ENCODE data around the gene LANCL2. TPM values are rescaled to one million over a fixed set of nuclear protein-coding genes. Genes with fewer than 3 reads are reported as not detected.

The LANCL2 gene
- total and polyA plus RNA-seq, 2 experiments from 2014 or later, result 7.3 to 10.7 TPM

GRCh38 chr7:55344840-55345239 lies 20.3 kb upstream of the LANCL2 start:
- Mint-ChIP-seq H3K36me3 (ENCODE audit: low read depth) (no peaks in the 10 kb centered on the region), H3K27ac (no peak overlapping the region), H3K9me3 (no peaks in the 10 kb centered on the region), H3K4me1 (peaks cover 12% of the 10 kb centered on the region), H3K4me3 (no peak overlapping the region), H3K27me3 (ENCODE audit: insufficient read depth, low read depth, poor library complexity) (peaks cover 8% of the 10 kb centered on the region)
- Histone ChIP-seq H3K27me3 (ENCODE audit: insufficient read depth) (no peaks in the 10 kb centered on the region), H3K4me1 (ENCODE audit: insufficient read depth) (no peaks in the 10 kb centered on the region), H3F3A (replicated peaks; ENCODE audit: low read depth) (no peaks in the 10 kb centered on the region), H3K9me2 (ENCODE audit: insufficient read depth) (no peaks in the 10 kb centered on the region), H3K79me2 (replicated peaks; ENCODE audit: insufficient read depth) (no peaks in the 10 kb centered on the region), H3K27ac (ENCODE audit: low read depth) (no peak overlapping the region), H3K4me2 (no peak overlapping the region), H4K20me1 (replicated peaks; ENCODE audit: insufficient read depth) (no peaks in the 10 kb centered on the region), H3K36me3 (ENCODE audit: insufficient read depth) (no peaks in the 10 kb centered on the region), H2AFZ (peak overlapping the region; percentile 84; the same call in 1 of the 2 replicates), H3K4me3 (no peak overlapping the region)
- ATAC-seq, result peak; percentile 81
- TF ChIP-seq ETS1 (IDR thresholded peaks at IDR 0.05), result no peak
- TF ChIP-seq EZH2 (IDR thresholded peaks at IDR 0.05; ENCODE audit: low read depth, unreplicated experiment), result no peak
- no peak for TF ChIP-seq CTCF (conservative IDR thresholded peaks at IDR 0.05; ENCODE audit: low read depth in 2 of 2)
- no peak for TF ChIP-seq POLR2AphosphoS5 (IDR thresholded peaks at IDR 0.05; ENCODE audit: low read depth)
- TF ChIP-seq EZH2phosphoT487 (IDR thresholded peaks at IDR 0.05; ENCODE audit: unreplicated experiment), result no peak
- TF ChIP-seq REST (IDR thresholded peaks at IDR 0.05; ENCODE audit: unreplicated experiment), result no peak
- no peak for TF ChIP-seq JUNB (IDR thresholded peaks at IDR 0.05; ENCODE audit: unreplicated experiment)
- no peak for TF ChIP-seq ZNF114 (CRISPR knock-in tag; IDR thresholded peaks at IDR 0.05)
- TF ChIP-seq CREB1 (CRISPR knock-in tag; IDR thresholded peaks at IDR 0.05; ENCODE audit: low read depth), result no peak
- no peak for TF ChIP-seq STAT1 (IDR thresholded peaks at IDR 0.05; ENCODE audit: unreplicated experiment)
- TF ChIP-seq ZNF331 (CRISPR knock-in tag; IDR thresholded peaks at IDR 0.05; ENCODE audit: low read depth), result no peak
- TF ChIP-seq, protein P1, sequence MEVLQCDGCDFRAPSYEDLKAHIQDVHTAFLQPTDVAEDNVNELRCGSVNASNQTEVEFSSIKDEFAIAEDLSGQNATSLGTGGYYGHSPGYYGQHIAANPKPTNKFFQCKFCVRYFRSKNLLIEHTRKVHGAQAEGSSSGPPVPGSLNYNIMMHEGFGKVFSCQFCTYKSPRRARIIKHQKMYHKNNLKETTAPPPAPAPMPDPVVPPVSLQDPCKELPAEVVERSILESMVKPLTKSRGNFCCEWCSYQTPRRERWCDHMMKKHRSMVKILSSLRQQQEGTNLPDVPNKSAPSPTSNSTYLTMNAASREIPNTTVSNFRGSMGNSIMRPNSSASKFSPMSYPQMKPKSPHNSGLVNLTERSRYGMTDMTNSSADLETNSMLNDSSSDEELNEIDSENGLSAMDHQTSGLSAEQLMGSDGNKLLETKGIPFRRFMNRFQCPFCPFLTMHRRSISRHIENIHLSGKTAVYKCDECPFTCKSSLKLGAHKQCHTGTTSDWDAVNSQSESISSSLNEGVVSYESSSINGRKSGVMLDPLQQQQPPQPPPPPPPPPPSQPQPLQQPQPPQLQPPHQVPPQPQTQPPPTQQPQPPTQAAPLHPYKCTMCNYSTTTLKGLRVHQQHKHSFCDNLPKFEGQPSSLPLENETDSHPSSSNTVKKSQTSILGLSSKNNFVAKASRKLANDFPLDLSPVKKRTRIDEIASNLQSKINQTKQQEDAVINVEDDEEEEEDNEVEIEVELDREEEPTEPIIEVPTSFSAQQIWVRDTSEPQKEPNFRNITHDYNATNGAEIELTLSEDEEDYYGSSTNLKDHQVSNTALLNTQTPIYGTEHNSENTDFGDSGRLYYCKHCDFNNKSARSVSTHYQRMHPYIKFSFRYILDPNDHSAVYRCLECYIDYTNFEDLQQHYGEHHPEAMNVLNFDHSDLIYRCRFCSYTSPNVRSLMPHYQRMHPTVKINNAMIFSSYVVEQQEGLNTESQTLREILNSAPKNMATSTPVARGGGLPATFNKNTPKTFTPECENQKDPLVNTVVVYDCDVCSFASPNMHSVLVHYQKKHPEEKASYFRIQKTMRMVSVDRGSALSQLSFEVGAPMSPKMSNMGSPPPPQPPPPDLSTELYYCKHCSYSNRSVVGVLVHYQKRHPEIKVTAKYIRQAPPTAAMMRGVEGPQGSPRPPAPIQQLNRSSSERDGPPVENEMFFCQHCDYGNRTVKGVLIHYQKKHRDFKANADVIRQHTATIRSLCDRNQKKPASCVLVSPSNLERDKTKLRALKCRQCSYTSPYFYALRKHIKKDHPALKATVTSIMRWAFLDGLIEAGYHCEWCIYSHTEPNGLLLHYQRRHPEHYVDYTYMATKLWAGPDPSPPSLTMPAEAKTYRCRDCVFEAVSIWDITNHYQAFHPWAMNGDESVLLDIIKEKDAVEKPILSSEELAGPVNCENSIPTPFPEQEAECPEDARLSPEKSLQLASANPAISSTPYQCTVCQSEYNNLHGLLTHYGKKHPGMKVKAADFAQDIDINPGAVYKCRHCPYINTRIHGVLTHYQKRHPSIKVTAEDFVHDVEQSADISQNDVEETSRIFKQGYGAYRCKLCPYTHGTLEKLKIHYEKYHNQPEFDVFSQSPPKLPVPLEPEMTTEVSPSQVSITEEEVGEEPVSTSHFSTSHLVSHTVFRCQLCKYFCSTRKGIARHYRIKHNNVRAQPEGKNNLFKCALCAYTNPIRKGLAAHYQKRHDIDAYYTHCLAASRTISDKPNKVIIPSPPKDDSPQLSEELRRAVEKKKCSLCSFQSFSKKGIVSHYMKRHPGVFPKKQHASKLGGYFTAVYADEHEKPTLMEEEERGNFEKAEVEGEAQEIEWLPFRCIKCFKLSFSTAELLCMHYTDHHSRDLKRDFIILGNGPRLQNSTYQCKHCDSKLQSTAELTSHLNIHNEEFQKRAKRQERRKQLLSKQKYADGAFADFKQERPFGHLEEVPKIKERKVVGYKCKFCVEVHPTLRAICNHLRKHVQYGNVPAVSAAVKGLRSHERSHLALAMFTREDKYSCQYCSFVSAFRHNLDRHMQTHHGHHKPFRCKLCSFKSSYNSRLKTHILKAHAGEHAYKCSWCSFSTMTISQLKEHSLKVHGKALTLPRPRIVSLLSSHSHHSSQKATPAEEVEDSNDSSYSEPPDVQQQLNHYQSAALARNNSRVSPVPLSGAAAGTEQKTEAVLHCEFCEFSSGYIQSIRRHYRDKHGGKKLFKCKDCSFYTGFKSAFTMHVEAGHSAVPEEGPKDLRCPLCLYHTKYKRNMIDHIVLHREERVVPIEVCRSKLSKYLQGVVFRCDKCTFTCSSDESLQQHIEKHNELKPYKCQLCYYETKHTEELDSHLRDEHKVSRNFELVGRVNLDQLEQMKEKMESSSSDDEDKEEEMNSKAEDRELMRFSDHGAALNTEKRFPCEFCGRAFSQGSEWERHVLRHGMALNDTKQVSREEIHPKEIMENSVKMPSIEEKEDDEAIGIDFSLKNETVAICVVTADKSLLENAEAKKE (CRISPR knock-in tag; IDR thresholded peaks at IDR 0.05), result no peak
- no peak for TF ChIP-seq NANOG (IDR thresholded peaks at IDR 0.05; ENCODE audit: borderline replicate concordance)
- DNase-seq (ENCODE audit: low spot score), result peak; percentile 59

All from GM23338 (cell line).